Measurements from ENCODE around the gene MRC1.

Gene MRC1

GRCh38 chr10:17808971-17809841 is at the start of gene MRC1:
MRC1 (plus strand) TSS chr10:17809348; CDS start chr10:17809466, 118 bp downstream.
- H3K27ac ChIP-seq = no peak within 1 kb of the TSS
- no peak for DNase-seq (ENCODE audit: low read depth, low spot score)

GRCh38 chr10:17764142-17764541 is 45.0 kb upstream of the MRC1 start:
- DNase-seq (ENCODE audit: low read depth, low spot score) = no peak
- H3K27ac ChIP-seq = no peak overlapping the region

- no peak overlapping the region for H3K27ac ChIP-seq
- DNase-seq (ENCODE audit: low read depth, low spot score) = no peak
Measured at GRCh38 chr10:17765602-17766001, 43.5 kb upstream of the MRC1 start.

- no peak for DNase-seq (ENCODE audit: low read depth, low spot score)
- H3K27ac ChIP-seq = no peak overlapping the region
Measured at GRCh38 chr10:17766731-17767130, 42.4 kb upstream of the MRC1 start.

GRCh38 chr10:17768496-17768895 is 40.7 kb upstream of the MRC1 start:
- H3K27ac ChIP-seq = peak overlapping the region; percentile 54
- DNase-seq (ENCODE audit: low read depth, low spot score) = no peak

- no peak for DNase-seq (ENCODE audit: low read depth, low spot score)
- peak overlapping the region; percentile 54 for H3K27ac ChIP-seq
Measured at GRCh38 chr10:17768957-17769356, 40.2 kb upstream of the MRC1 start.

- H3K27ac ChIP-seq = no peak overlapping the region
- no peak for DNase-seq (ENCODE audit: low read depth, low spot score)
Measured at GRCh38 chr10:17771017-17771416, 38.1 kb upstream of the MRC1 start.

- no peak overlapping the region for H3K27ac ChIP-seq
- DNase-seq (ENCODE audit: low read depth, low spot score) = no peak
Measured at GRCh38 chr10:17779784-17780183, 29.4 kb upstream of the MRC1 start.

GRCh38 chr10:17780727-17781126 is 28.4 kb upstream of the MRC1 start:
- no peak for DNase-seq (ENCODE audit: low read depth, low spot score)
- H3K27ac ChIP-seq = no peak overlapping the region

GRCh38 chr10:17781856-17782255 is 27.3 kb upstream of the MRC1 start:
- no peak overlapping the region for H3K27ac ChIP-seq
- no peak for DNase-seq (ENCODE audit: low read depth, low spot score)

GRCh38 chr10:17782921-17783665 is 26.1 kb upstream of the MRC1 start:
- H3K27ac ChIP-seq = peak overlapping the region; percentile 54
- peak; percentile 22 for DNase-seq (ENCODE audit: low read depth, low spot score)

- DNase-seq (ENCODE audit: low read depth, low spot score) = no peak
- peak overlapping the region; percentile 54 for H3K27ac ChIP-seq
Measured at GRCh38 chr10:17783751-17784150, 25.4 kb upstream of the MRC1 start.

- DNase-seq (ENCODE audit: low read depth, low spot score) = no peak
- H3K27ac ChIP-seq = peak overlapping the region; percentile 54
Measured at GRCh38 chr10:17784688-17785087, 24.5 kb upstream of the MRC1 start.

GRCh38 chr10:17785276-17785930 is 23.7 kb upstream of the MRC1 start:
- H3K27ac ChIP-seq = no peak overlapping the region
- DNase-seq (ENCODE audit: low read depth, low spot score) = no peak

GRCh38 chr10:17787087-17787961 is 21.8 kb upstream of the MRC1 start:
- H3K27ac ChIP-seq = no peak overlapping the region
- peak; percentile 87 for DNase-seq (ENCODE audit: low read depth, low spot score)

- no peak overlapping the region for H3K27ac ChIP-seq
Measured at GRCh38 chr10:17788646-17789045, 20.5 kb upstream of the MRC1 start.

GRCh38 chr10:17789396-17789795 is 19.8 kb upstream of the MRC1 start:
- no peak overlapping the region for H3K27ac ChIP-seq
- no peak for DNase-seq (ENCODE audit: low read depth, low spot score)

More at GRCh38 chr10:17788646-17789045, 20.5 kb upstream of the MRC1 start:
- no peak for DNase-seq (ENCODE audit: low read depth, low spot score)

- DNase-seq (ENCODE audit: low read depth, low spot score) = no peak
- no peak overlapping the region for H3K27ac ChIP-seq
Measured at GRCh38 chr10:17790651-17791050, 18.5 kb upstream of the MRC1 start.

- no peak overlapping the region for H3K27ac ChIP-seq
- no peak for DNase-seq (ENCODE audit: low read depth, low spot score)
Measured at GRCh38 chr10:17792991-17793390, 16.2 kb upstream of the MRC1 start.
